ENCODE data around the gene ACAA2. TPM values are rescaled to one million over a fixed set of nuclear protein-coding genes. Genes with fewer than 3 reads are reported as not detected.

Gene ACAA2
- polyA plus RNA-seq, 1 experiment: 14.1 TPM

DNA sequence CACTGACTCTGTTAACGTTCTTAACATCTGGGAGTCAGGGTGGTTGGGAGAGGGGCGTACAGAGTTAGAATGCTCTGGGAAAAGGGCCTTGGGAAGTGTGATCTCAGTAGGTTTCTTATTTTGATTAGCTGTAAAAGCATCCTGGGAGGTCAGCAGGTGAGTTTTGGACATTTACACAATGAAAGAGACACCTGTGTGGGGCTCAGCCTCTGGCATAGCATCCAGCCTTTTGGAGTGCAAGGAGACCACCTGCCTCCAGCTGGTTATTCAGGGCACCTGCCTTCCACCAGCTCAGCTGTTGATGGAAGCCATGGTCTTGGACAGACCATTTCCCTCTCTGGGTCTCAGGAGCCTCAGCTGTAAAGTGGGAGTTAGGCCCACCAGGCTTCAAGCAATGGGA, 49.7 kb downstream of the ACAA2 start:
- no peak for TF ChIP-seq CTCF (IDR thresholded peaks at IDR 0.05; ENCODE audit: insufficient read depth, low read depth, low read length)
- Histone ChIP-seq H3K4me3 (ENCODE audit: low read depth, low read length) (no peak overlapping the region), H3K36me3 (ENCODE audit: control insufficient read depth, insufficient read depth, low read length) (no peaks in the 10 kb centered on the region), H3K27me3 (ENCODE audit: control insufficient read depth, insufficient read depth, low read length) (peaks cover 2% of the 10 kb centered on the region)
- ChIA-PET CTCF (interaction anchor here (0.9 to 1.0 kb wide), 2 partner anchors 21 to 95 kb away, joined by 3 read pairs; no protein-coding TSS in a partner anchor), POLR2A (no interaction called here)
- no peak for DNase-seq (ENCODE audit: low read depth)

- Histone ChIP-seq H3K27me3 (ENCODE audit: control insufficient read depth, insufficient read depth, low read length) (no peaks in the 10 kb centered on the region; the same call in 1 of the 2 replicates), H3K36me3 (ENCODE audit: control insufficient read depth, insufficient read depth, low read length) (no peaks in the 10 kb centered on the region), H3K4me3 (ENCODE audit: low read depth, low read length) (no peak overlapping the region)
- TF ChIP-seq CTCF (IDR thresholded peaks at IDR 0.05; ENCODE audit: insufficient read depth, low read depth, low read length): no peak
- no peak for DNase-seq (ENCODE audit: low read depth)
- POLR2A ChIA-PET: no interaction called here
- CTCF ChIA-PET: interaction anchor here (0.9 kb wide), 1 partner anchor 23 kb away, joined by 3 read pairs; no protein-coding TSS in a partner anchor
Measured at GRCh38 chr18:49762191-49763077, 50.9 kb downstream of the ACAA2 start.

DNA sequence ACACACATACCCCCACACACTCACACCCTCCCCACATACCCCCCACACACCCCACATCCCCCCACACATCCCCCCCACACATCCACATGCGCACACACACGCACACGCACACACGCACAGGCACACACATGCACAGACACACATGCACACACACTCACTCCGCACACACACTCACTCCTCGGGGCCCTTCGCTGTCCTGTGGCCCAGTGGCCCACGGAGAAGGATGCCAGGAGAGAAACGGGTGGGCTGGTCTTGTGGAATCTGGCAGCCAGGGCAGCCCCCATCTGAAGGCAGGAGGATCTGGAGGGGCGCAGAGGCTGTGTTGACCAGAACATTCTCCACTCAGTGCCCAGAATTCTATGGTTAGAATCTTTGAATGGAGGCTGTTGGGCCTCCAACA, 51.6 kb downstream of the ACAA2 start:
- ChIA-PET POLR2A (no interaction called here), CTCF (no interaction called here)

DNA sequence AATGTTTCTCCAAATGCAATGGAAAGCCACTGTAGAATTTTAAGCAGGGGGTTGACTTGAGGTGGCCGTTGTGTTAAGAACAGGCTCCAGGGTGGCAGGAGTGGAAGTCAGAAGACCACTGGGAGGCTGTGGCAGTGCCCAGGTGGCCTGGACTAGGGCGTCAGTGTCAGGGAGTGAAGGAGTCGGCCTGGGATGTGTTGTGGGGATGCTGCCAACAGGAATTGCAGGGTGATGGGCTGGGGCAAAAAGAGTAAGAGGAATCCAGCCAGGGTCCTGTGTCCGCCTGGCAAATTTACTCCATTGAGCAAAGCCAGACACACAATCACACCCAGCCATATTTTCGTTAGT, 55.1 kb downstream of the ACAA2 start:
- no peak for DNase-seq (ENCODE audit: low read depth)
- ChIA-PET POLR2A (no interaction called here), CTCF (no interaction called here)
- Histone ChIP-seq H3K27me3 (ENCODE audit: control insufficient read depth, insufficient read depth, low read length) (no peaks in the 10 kb centered on the region; the same call in 1 of the 2 replicates), H3K4me3 (ENCODE audit: low read depth, low read length) (no peak overlapping the region), H3K36me3 (ENCODE audit: control insufficient read depth, insufficient read depth, low read length) (no peaks in the 10 kb centered on the region)
- no peak for TF ChIP-seq CTCF (IDR thresholded peaks at IDR 0.05; ENCODE audit: insufficient read depth, low read depth, low read length)

More for the DNA sequence above, 51.6 kb downstream of the ACAA2 start:
- H3K27me3 ChIP-seq (ENCODE audit: control insufficient read depth, insufficient read depth, low read length): no peaks in the 10 kb centered on the region
- no peak overlapping the region for H3K4me3 ChIP-seq (ENCODE audit: low read depth, low read length)
- H3K36me3 ChIP-seq (ENCODE audit: control insufficient read depth, insufficient read depth, low read length): no peaks in the 10 kb centered on the region
- no peak for DNase-seq (ENCODE audit: low read depth)
- TF ChIP-seq CTCF (IDR thresholded peaks at IDR 0.05; ENCODE audit: insufficient read depth, low read depth, low read length): no peak

GRCh38 chr18:49757513-49758262, 55.6 kb downstream of the ACAA2 start:
- CTCF ChIA-PET: no interaction called here
- no peak for TF ChIP-seq CTCF (IDR thresholded peaks at IDR 0.05; ENCODE audit: insufficient read depth, low read depth, low read length)
- peaks cover 3% of the 10 kb centered on the region for H3K27me3 ChIP-seq (ENCODE audit: control insufficient read depth, insufficient read depth, low read length)
- no peak for DNase-seq (ENCODE audit: low read depth)
- POLR2A ChIA-PET: no interaction called here
- no peak overlapping the region for H3K4me3 ChIP-seq (ENCODE audit: low read depth, low read length)
- H3K36me3 ChIP-seq (ENCODE audit: control insufficient read depth, insufficient read depth, low read length): no peaks in the 10 kb centered on the region
